Raji (cell line): Measurements from ENCODE around the gene AKAP13.

ENCODE experiments used
- POLR2A ChIP-seq: IDR thresholded peaks from 2 replicates; pipeline ENCODE4 v1.6.1; 2011; ENCODE audit warnings: low read depth, low read length, control low read depth; ENCODE audit not compliant: insufficient read depth

The AKAP13 gene

GRCh38 chr15:85421116-85421925, 40.9 kb downstream of the AKAP13 start:
- TF ChIP-seq POLR2A: no peak

GRCh38 chr15:85422607-85423006, 42.2 kb downstream of the AKAP13 start:
- no peak for TF ChIP-seq POLR2A

- no peak for TF ChIP-seq POLR2A
Observed at GRCh38 chr15:85423256-85423655, 42.9 kb downstream of the AKAP13 start.

DNA sequence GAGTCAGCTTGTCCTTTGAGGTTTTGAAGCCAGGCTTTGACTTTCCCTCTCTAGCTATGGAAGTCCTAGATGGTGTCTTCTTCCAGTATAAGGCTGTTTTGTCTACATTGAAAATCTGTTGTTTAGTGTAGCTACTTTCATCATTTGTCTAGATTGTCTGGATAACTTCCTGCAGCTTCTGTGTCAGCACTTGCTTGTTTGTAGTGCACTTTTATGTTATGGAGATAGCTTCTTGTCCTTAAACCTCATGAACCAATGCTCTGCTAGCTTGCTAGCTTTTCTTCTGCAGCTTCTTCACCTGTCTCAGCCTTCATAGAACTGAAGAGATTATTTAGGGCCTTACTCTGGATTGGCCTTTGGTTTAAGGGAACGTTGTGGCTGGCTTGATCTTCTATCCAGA, 43.8 kb downstream of the AKAP13 start:
- no peak for TF ChIP-seq POLR2A

DNA sequence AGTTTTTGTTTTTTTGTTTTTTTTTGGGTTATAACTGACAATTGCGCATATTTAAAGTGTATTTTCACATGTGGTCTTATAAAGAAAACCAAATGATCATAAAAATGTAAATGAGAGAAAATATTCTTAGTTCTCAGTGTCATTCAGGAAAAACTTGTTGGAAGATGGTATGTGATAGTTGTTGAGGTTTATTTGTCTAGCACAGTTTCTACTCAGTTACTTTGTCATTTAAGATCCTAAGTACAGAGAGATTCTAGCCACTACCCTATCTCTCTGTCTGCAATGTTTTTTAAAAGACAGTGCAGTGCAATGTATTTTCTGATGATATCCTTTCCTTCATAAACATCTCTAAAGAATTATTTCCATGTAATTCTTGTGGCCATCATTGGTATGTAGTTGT, 46.1 kb downstream of the AKAP13 start:
- TF ChIP-seq POLR2A: no peak

GRCh38 chr15:85427286-85428028, 47.1 kb downstream of the AKAP13 start:
- no peak for TF ChIP-seq POLR2A

DNA sequence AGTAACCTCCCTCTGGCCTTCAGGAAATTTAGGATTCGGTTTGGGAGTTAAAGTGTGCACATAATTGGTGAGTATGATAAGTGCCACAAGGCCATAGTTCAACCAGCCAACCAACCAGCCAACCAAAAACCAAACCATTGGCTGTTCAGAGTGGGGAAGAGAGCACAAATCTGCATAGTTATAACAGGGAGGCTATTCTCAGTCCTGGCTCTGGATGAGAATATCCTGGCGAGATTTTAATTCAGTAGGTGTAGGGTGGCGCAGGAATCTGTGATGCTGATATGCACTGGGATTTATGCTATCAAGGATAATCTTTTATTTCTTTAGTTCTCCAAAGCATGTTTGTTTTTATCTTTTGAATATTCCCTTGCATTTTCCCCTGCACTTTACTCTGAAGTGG, 49.1 kb downstream of the AKAP13 start:
- TF ChIP-seq POLR2A: no peak

- TF ChIP-seq POLR2A: no peak
Observed at GRCh38 chr15:85430406-85431204, 50.2 kb downstream of the AKAP13 start.

- no peak for TF ChIP-seq POLR2A
Observed at GRCh38 chr15:85439996-85440395, 59.6 kb downstream of the AKAP13 start.

DNA sequence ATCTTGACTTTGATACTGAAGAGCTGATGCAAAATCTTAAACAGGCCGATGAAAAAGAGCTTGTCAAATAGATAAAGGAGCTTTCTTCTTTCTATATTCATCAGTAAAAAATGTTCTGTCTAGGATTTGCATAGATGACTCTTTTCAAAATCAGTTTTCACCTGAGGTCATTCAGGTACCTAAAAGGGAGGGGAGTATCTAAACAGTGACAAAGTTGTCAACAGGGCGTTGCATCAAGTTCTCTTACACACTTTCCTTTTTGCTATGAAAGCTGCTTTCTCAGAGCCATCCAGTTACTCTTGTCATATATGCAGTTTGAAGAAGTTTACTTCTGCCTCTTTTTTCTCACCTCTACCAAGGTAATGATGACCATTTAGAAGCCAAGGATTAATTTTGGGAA, 60.0 kb downstream of the AKAP13 start:
- no peak for TF ChIP-seq POLR2A

DNA sequence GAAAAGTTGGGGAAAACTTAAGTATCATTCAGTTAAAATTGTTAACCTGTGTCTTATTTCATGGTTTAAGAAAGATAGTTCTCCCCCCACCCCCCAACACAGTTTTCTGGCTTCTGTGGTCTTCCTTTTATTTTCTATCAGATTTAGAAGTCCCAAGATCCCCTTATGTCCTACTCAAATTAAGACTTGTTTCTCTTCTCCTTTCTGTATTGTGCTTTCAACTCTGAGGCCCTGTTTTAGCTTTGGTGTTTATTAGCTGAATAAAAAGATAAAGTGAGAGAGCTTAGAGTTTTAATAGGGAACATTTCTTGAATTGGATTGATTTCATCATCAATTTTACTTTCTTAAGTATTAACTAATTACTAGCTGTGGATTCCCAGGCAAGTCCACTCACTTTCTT, 62.6 kb downstream of the AKAP13 start:
- no peak for TF ChIP-seq POLR2A

DNA sequence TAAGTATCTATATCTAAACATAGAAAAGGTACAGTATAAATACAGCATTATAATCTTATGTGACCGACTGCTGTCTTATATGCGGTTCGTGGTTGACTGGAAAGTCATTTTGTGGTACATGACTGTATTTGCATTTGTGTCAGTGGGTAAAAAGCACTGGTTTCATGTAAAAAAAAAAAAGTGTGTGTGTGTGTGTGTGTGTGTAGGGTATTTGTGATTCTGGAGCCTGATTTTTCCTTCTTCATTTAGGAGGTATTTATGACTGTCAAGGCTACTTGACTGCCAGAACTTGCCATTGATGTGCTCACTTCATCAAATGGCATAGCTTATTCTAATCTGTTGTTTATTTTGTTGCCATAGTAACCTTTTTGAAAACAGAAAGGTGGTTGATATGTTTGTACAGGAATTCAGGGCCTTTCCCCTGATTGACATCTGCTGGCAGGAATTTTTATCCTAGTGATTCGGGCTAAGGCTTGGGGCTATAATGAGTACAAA, 63.2 kb downstream of the AKAP13 start:
- no peak for TF ChIP-seq POLR2A

DNA sequence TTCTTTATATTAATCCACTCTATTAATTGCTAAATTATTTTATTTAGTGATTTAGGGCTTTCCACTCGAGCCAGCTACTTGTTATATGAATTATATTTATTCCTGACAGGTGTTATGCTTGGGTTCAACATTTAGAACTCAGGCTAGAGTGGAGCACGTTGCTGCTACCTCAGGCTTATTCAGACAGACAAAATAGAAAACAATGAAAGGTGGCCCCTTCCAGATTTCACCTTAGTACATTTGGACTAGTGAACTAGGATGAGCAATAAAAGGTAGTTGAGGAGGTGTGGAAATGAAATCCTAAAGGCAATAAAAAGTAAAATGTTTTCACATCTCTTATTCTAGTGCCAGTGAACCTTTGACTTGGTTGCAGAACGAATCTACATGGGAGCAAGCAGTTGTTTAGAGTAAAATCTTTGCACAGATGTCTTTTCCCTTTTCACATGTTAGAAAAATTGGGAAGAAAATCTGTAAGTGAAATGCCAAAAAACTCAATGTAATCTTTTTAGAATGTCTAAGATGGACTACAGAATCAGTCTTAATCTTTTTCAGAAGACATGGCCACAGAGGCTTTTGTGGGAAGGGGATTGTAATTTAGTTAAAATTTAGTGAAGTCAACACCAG, 63.8 kb downstream of the AKAP13 start:
- TF ChIP-seq POLR2A: no peak

DNA sequence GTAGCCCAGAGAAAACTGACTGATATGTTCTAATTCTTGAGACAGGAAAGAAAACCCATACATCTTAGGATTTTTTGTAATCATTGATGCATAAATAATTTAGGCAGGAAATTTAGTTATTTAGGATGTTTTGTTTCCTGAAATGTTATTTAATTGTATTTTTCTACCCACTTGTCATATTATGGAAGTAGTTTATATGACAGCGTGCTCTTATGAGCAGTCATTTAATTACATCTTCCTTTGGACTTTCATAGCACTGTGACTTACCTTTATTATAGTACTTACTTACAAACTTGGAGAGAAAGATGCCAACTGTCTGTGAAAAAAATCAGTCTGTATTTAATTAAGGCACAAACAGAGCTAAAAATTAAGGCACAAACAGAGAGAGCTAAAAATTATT, 65.0 kb downstream of the AKAP13 start:
- no peak for TF ChIP-seq POLR2A
